Sigmoid colon (tissue), 7 donors: ENCODE results near the gene PAGR1. TPM values are rescaled to one million over a fixed set of nuclear protein-coding genes. Genes with fewer than 3 reads are reported as not detected.

Experiments
- DNase-seq: peaks from one replicate; pipeline ENCODE4 v3.0.0-alpha.2; 2019
- H3K27ac ChIP-seq, 4 donors: fragments of 200-600 bp; sonication (generic); one replicate each; pipeline ENCODE4 v1.5.1; 2016 to 2019; ENCODE audit warnings: mild to moderate bottlenecking in 1 of 4
- H3K27me3 ChIP-seq, 3 donors: fragments of 200-600 bp; sonication (generic); one replicate each; pipeline ENCODE4 v1.5.1; 2019; ENCODE audit warnings: mild to moderate bottlenecking in 1 of 3
- H3K36me3 ChIP-seq, 4 donors: fragments of 200-600 bp; sonication (generic); one replicate each; pipeline ENCODE4 v1.5.1; 2016 to 2019
- H3K4me1 ChIP-seq, 4 donors: fragments of 200-600 bp; sonication (generic); one replicate each; pipeline ENCODE4 v1.5.1; 2017 to 2019
- H3K4me3 ChIP-seq, 4 donors: fragments of 200-600 bp; sonication (generic); one replicate each; pipeline ENCODE4 v1.5.1; 2017 to 2019; ENCODE audit warnings: mild to moderate bottlenecking in 2 of 4, moderate library complexity in 1 of 4
- H3K9me3 ChIP-seq, 4 donors: fragments of 200-600 bp in 3 of 4; sonication (generic) in 3 of 4; one replicate each; pipeline versions ENCODE4 v1.5.1 to v1.6.1; 2013 to 2019
- EP300 ChIP-seq, 4 donors: sonication (generic); formaldehyde crosslinking; IDR thresholded peaks; one replicate each; pipeline ENCODE4 v1.6.1; 2017; ENCODE audit warnings: antibody characterized with exemption in 4 of 4
- POLR2A ChIP-seq, 2 donors: fragments of 450-650 bp; IDR thresholded peaks; one replicate each; pipeline ENCODE4 v1.6.1; 2016; ENCODE audit warnings: antibody characterized with exemption in 2 of 2, mild to moderate bottlenecking in 2 of 2, moderate library complexity in 2 of 2
- POLR2AphosphoS5 ChIP-seq, 4 donors: sonication (generic); formaldehyde crosslinking; IDR thresholded peaks; one replicate each; pipeline ENCODE4 v1.6.1; 2017; ENCODE audit warnings: antibody characterized with exemption in 4 of 4
- WGBS, 2 donors: extraction: QIAGEN DNeasy Blood & Tissue Kit; methylation state at CpG; one replicate each; pipeline ENCODE4 v1.1.7; 2013; 5-methylcytosine and 5-hydroxymethylcytosine counted together
- intact Hi-C: fragments of 100-400 bp; cut with DNase I; formaldehyde crosslinking; loops from one replicate; pipeline ENCODE4 v1.15.1; 2023
- polyA plus RNA-seq, 3 donors: library from polyadenylated mRNA; stranded (reverse); fragments of 200-250 nt; gene quantifications; one replicate each; pipeline ENCODE4 v1.2.3, GENCODE V29; 2013
- total RNA-seq, 4 donors: library from RNA; depleted of rRNA; stranded (reverse); fragments of >200 nt; gene quantifications; one replicate each; pipeline ENCODE4 v1.1.0, GENCODE V29; 2016
- TF ChIP-seq, protein P1 (sequence below), 4 experiments: fragments of 450-650 bp in 3 of 4; fragments of 200-600 bp in 1 of 4; IDR thresholded peaks; one replicate each; pipeline ENCODE4 v1.5.1; 2016 to 2019; ENCODE audit warnings: antibody characterized with exemption in 4 of 4, mild to moderate bottlenecking in 3 of 4, moderate library complexity in 2 of 4
- donor health status: healthy with polysubstance abuse.
- donor health status: Bipolar disorder and iron deficiency.
- donor health status: healthy.

PAGR1 gene
- total and polyA plus RNA-seq, 7 donors: 18.5 to 36.6 (median 25.9) TPM

DNA sequence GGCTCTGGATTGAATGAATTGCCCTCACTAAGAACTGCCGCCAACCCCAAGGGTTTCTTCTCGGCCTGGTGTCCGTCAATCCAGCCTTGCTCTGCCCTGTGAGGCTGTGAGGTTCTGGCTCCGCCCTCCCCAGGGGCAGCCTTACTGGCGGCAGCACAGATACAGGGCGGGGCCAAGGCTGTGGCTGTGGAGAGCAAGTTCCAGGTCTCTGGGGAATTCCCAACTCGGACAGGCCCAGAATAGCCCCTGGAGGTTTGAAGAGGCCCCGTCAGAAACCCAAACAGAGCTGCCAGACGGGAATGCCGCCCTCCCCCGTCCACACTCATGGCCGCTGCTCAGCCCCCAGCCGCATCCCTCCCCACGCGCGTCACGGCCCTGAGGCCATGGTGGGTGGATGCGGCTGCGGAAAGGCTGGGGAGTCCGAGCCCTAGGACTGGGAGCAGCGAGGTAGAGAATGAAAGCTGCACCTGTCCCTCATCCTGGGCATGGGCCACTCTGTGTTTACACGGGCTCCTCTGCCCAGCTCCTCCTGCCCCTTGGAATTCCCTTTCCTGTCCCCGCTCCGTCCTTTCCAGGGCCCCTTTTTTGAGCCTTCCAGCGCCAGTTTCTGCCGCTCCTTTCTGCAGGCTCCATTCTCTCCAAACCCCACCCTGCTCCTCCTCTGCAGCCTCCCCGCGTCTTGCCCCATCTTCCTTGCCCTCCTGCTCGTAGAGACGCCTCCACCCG lies 4.6 kb upstream of the PAGR1 start:
- H3K27ac ChIP-seq: peak overlapping the region; percentile 94 to 97 (median 95)
- intact Hi-C loops: loop anchor here (5.0 to 10.0 kb wide), 3 partner anchors 256 to 843 kb away; partner anchors contain the start of genes ALDOA, FBRS, PRR14 and TBX6
- H3K27me3 ChIP-seq: no peaks in the 10 kb centered on the region
- DNase-seq: peak; percentile 99
- peaks cover 0 to 81% (median 75%) of the 10 kb centered on the region in 4 donors for H3K4me1 ChIP-seq
- WGBS, 2 donors: 0 to 2% methylated on average over 31 of the region's 31 CpGs
- H3K36me3 ChIP-seq: peaks cover 0 to 22% (median 8%) of the 10 kb centered on the region in 4 donors
- no peaks in the 10 kb centered on the region for H3K9me3 ChIP-seq
- TF ChIP-seq POLR2AphosphoS5 (IDR thresholded peaks at IDR 0.05) (peak; percentile 44 to 79 (median 78)), POLR2A (IDR thresholded peaks at IDR 0.05) (no peak)
- peak overlapping the region; percentile 46 to 66 (median 60) for H3K4me3 ChIP-seq

DNA sequence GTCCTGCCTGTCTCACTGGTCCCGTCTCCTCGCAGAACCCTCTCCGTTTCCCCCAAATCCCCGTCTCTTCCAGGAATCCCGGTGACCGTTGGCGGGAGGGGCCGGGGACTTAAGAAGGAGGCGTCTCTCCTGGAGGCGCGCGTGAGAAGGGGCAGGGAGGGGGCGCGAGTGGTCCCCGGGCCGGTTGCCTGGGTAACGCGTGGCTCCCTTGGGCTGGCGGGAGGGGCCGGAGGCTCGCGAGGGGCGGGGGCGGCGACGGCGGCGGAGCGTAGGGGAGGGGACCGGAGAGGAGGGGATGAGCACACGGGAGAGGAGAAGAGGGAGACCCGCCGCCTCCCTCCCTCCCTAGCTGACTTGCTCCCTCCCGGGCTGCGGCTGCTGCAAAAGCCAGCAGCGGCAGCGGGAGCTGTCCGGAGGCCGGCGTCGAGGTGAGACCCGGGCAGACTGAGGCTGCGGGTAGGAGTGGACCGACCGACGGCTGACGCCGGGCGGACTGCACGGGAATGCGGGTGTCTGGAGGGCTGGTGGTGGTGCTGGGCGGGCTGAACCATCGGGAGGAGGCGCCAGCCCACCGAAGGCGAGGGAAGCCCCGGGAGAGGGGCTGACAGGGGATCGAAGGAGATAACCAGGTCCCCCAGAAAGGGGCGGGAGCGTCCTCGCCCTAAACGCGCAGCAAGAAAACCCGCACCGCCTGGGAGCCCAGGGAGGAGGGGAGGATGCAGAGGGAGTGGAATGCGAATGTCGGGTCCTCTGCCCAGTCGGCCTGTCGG lies 3.9 kb upstream of the PAGR1 start, which contains the start of gene PRRT2:
PRRT2 (plus strand) TSS at position 298 of the 770 bp plus-strand sequence. CDS start 862 bp downstream, outside the sequence.
- intact Hi-C loops: loop anchor here (5.0 to 10.0 kb wide), 3 partner anchors 255 to 843 kb away; partner anchors contain the start of genes ALDOA, FBRS, PRR14 and TBX6
- WGBS, 2 donors: 2 to 4% methylated on average over 69 of the region's 69 CpGs
- Histone ChIP-seq H3K4me3 (peak within 1 kb of the TSS; percentile 46 to 66 (median 60)), H3K27me3 (no peaks in the 10 kb centered on the region), H3K27ac (peak within 1 kb of the TSS; percentile 94 to 97 (median 95)), H3K36me3 (peaks cover 0 to 22% (median 8%) of the 10 kb centered on the region in 4 donors), H3K4me1 (peaks cover 0 to 87% (median 79%) of the 10 kb centered on the region in 4 donors), H3K9me3 (no peaks in the 10 kb centered on the region)
- DNase-seq: peak; percentile 89
- TF ChIP-seq POLR2A (IDR thresholded peaks at IDR 0.05) (no peak), POLR2AphosphoS5 (IDR thresholded peaks at IDR 0.05) (peak in 3 of 4 donors; percentile 4 to 58 (median 52))
- TF ChIP-seq, protein P1, sequence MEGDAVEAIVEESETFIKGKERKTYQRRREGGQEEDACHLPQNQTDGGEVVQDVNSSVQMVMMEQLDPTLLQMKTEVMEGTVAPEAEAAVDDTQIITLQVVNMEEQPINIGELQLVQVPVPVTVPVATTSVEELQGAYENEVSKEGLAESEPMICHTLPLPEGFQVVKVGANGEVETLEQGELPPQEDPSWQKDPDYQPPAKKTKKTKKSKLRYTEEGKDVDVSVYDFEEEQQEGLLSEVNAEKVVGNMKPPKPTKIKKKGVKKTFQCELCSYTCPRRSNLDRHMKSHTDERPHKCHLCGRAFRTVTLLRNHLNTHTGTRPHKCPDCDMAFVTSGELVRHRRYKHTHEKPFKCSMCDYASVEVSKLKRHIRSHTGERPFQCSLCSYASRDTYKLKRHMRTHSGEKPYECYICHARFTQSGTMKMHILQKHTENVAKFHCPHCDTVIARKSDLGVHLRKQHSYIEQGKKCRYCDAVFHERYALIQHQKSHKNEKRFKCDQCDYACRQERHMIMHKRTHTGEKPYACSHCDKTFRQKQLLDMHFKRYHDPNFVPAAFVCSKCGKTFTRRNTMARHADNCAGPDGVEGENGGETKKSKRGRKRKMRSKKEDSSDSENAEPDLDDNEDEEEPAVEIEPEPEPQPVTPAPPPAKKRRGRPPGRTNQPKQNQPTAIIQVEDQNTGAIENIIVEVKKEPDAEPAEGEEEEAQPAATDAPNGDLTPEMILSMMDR (IDR thresholded peaks at IDR 0.05): no peak

DNA sequence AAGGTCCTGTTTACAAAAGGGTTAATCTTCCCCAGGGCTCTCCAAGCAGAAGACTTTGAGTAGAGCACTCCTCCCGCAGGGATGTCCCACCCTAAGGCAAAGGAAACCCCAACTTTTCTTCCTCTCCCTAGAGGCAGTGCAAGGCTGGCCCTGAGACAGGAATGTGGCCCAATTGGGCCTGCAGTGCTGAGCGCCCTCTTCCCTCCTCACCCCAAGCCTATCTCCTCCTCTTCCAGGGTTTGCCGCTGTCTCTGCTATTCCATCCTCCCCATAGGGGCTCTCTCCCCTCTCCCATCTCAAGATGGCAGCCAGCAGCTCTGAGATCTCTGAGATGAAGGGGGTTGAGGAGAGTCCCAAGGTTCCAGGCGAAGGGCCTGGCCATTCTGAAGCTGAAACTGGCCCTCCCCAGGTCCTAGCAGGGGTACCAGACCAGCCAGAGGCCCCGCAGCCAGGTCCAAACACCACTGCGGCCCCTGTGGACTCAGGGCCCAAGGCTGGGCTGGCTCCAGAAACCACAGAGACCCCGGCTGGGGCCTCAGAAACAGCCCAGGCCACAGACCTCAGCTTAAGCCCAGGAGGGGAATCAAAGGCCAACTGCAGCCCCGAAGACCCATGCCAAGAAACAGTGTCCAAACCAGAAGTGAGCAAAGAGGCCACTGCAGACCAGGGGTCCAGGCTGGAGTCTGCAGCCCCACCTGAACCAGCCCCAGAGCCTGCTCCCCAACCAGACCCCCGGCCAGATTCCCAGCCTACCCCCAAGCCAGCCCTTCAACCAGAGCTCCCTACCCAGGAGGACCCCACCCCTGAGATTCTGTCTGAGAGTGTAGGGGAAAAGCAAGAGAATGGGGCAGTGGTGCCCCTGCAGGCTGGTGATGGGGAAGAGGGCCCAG lies 3.0 kb upstream of the PAGR1 start:
- peaks cover 0 to 87% (median 80%) of the 10 kb centered on the region in 4 donors for H3K4me1 ChIP-seq
- 76 to 78% methylated on average over 9 of the region's 9 CpGs for WGBS, 2 donors
- peak overlapping the region; percentile 94 to 97 (median 95) for H3K27ac ChIP-seq
- no peaks in the 10 kb centered on the region for H3K9me3 ChIP-seq
- intact Hi-C loops: loop anchor here (5.0 to 10.0 kb wide), 3 partner anchors 254 to 842 kb away; partner anchors contain the start of genes ALDOA, FBRS, PRR14 and TBX6
- peaks cover 0 to 22% (median 8%) of the 10 kb centered on the region in 4 donors for H3K36me3 ChIP-seq
- no peaks in the 10 kb centered on the region for H3K27me3 ChIP-seq
- no peak for DNase-seq
- TF ChIP-seq, protein P1 (IDR thresholded peaks at IDR 0.05): no peak
- TF ChIP-seq POLR2AphosphoS5 (IDR thresholded peaks at IDR 0.05): no peak
- no peak for TF ChIP-seq POLR2A (IDR thresholded peaks at IDR 0.05)
- TF ChIP-seq EP300 (IDR thresholded peaks at IDR 0.05): no peak
- peak overlapping the region; percentile 46 to 66 (median 60) for H3K4me3 ChIP-seq

DNA sequence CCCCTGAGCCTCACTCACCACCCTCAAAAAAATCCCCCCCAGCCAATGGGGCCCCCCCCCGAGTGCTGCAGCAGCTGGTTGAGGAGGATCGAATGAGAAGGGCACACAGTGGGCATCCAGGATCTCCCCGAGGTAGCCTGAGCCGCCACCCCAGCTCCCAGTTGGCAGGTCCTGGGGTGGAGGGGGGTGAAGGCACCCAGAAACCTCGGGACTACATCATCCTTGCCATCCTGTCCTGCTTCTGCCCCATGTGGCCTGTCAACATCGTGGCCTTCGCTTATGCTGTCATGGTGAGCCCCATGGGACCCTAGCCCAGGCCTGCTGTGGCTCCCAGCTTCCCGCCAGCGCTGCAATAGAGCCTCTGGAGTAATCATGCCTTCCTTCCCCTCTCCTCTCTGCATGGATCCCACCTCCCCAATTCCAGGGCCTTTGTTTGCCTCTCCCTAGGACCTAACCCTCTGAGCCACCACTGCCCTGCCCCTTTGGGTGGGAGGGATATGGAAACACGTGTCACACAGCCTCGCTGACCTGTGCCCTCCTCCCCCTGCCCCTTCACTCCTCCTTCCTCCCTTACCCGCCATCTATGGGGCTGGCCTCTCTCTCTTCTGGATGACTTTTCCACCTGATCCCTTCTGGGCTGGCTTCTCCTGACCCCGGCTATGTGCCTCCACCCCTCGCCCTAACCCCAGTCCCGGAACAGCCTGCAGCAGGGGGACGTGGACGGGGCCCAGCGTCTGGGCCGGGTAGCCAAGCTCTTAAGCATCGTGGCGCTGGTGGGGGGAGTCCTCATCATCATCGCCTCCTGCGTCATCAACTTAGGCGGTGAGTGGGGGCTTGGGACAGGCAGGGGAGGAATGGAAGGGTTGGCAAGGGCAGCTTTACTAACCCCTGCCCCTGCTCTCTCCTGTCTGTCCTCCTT lies 2.0 kb upstream of the PAGR1 start:
- peak overlapping the region; percentile 94 to 97 (median 95) for H3K27ac ChIP-seq

More for the DNA sequence above, 2.0 kb upstream of the PAGR1 start:
- intact Hi-C loops: loop anchor here (5.0 to 10.0 kb wide), 3 partner anchors 253 to 841 kb away; partner anchors contain the start of genes ALDOA, FBRS, PRR14 and TBX6
- TF ChIP-seq EP300 (IDR thresholded peaks at IDR 0.05) (no peak), POLR2A (IDR thresholded peaks at IDR 0.05) (no peak), POLR2AphosphoS5 (IDR thresholded peaks at IDR 0.05) (no peak)
- TF ChIP-seq, protein P1 (IDR thresholded peaks at IDR 0.05): no peak
- H3K4me3 ChIP-seq: peak overlapping the region in 1 of 4 donors; percentile 66
- WGBS, 2 donors: 68 to 77% methylated on average over 24 of the region's 24 CpGs
- H3K9me3 ChIP-seq: no peaks in the 10 kb centered on the region
- H3K4me1 ChIP-seq: peaks cover 0 to 81% (median 72%) of the 10 kb centered on the region in 4 donors
- no peaks in the 10 kb centered on the region for H3K27me3 ChIP-seq
- H3K36me3 ChIP-seq: peaks cover 0 to 23% (median 6%) of the 10 kb centered on the region in 4 donors
- DNase-seq: no peak
